Neuronal stem cell (in vitro differentiated cells): ENCODE results near the gene SLC2A13.
"Not testable (repeated sequence)": the region's sequence is repeated elsewhere in the genome, so short reads cannot be mapped to it uniquely, and the experiment has no call there.

Experiments
- DNase-seq: peaks from one replicate; pipeline ENCODE4 v3.0.0-alpha.2; 2013; ENCODE audit warnings: low spot score
- H2AFZ ChIP-seq: one replicate; pipeline ENCODE4 v1.6.1; 2013; ENCODE audit warnings: mild to moderate bottlenecking, low read length, inconsistent platforms
- H2AK5ac ChIP-seq: 2 replicates; pipeline ENCODE4 v1.6.1; 2013; ENCODE audit warnings: low read depth, mild to moderate bottlenecking, inconsistent platforms, low read length, moderate library complexity, mixed read lengths
- H2BK120ac ChIP-seq: 2 replicates; pipeline ENCODE4 v1.6.1; 2013; ENCODE audit warnings: low read depth, mild to moderate bottlenecking, inconsistent platforms, low read length, moderate library complexity, mixed read lengths
- H2BK12ac ChIP-seq: one replicate; pipeline ENCODE4 v1.6.1; 2013; ENCODE audit warnings: low read length, inconsistent platforms
- H2BK15ac ChIP-seq: 2 replicates; pipeline ENCODE4 v1.6.1; 2013; ENCODE audit warnings: mild to moderate bottlenecking, low read length, inconsistent platforms, mixed read lengths
- H2BK5ac ChIP-seq: one replicate; pipeline ENCODE4 v1.6.1; 2013; ENCODE audit warnings: inconsistent platforms, mild to moderate bottlenecking, low read length, moderate library complexity
- H3K14ac ChIP-seq: one replicate; pipeline ENCODE4 v1.6.1; 2013; ENCODE audit warnings: low read length, inconsistent platforms
- H3K18ac ChIP-seq: 2 replicates; pipeline ENCODE4 v1.6.1; 2013; ENCODE audit warnings: low read length, inconsistent platforms
- H3K23ac ChIP-seq: 2 replicates; pipeline ENCODE4 v1.6.1; 2013; ENCODE audit warnings: low read depth, mild to moderate bottlenecking, mixed read lengths, low read length, inconsistent platforms; ENCODE audit not compliant: poor library complexity
- H3K27ac ChIP-seq: replicated peaks from 3 replicates; pipeline ENCODE4 v1.5.1; 2013; ENCODE audit warnings: low read length, inconsistent platforms
- H3K27me3 ChIP-seq, 3 experiments: 2 replicates each; pipeline ENCODE4 v1.6.1; 2013; ENCODE audit warnings: low read length in 3 of 3, mild to moderate bottlenecking in 2 of 3, inconsistent platforms in 1 of 3, low read depth in 1 of 3, mixed read lengths in 1 of 3, moderate library complexity in 1 of 3; ENCODE audit not compliant: control insufficient read depth in 3 of 3, insufficient read depth in 3 of 3
- H3K36me3 ChIP-seq, 2 donors: replicated peaks in 1 of 2; 2 replicates each; pipeline ENCODE4 v1.6.1; 2013; ENCODE audit warnings: low read length in 2 of 2; ENCODE audit not compliant: control insufficient read depth in 2 of 2, insufficient read depth in 2 of 2
- H3K4ac ChIP-seq: 2 replicates; pipeline ENCODE4 v1.6.1; 2013; ENCODE audit warnings: inconsistent platforms, mild to moderate bottlenecking, low read length, moderate library complexity
- H3K4me1 ChIP-seq, 2 donors: 1 replicate in 1 of 2; 2 replicates in 1 of 2; pipeline ENCODE4 v1.6.1; 2013; ENCODE audit warnings: low read length in 2 of 2, low read depth in 1 of 2; ENCODE audit not compliant: control insufficient read depth in 2 of 2, insufficient read depth in 1 of 2
- H3K4me2 ChIP-seq: one replicate; pipeline ENCODE4 v1.6.1; 2013; ENCODE audit warnings: mild to moderate bottlenecking, low read length, inconsistent platforms; ENCODE audit not compliant: insufficient read depth, poor library complexity, severe bottlenecking
- H3K4me3 ChIP-seq, 2 donors: 2 replicates each; pipeline ENCODE4 v1.5.1; 2013; ENCODE audit warnings: low read length in 2 of 2, mild to moderate bottlenecking in 2 of 2, inconsistent platforms in 1 of 2, moderate library complexity in 1 of 2
- H3K79me1 ChIP-seq: one replicate; pipeline ENCODE4 v1.6.1; 2013; ENCODE audit warnings: low read depth, mild to moderate bottlenecking, inconsistent platforms, low read length, moderate library complexity
- H3K9ac ChIP-seq: one replicate; pipeline ENCODE4 v1.6.1; 2013; ENCODE audit warnings: mild to moderate bottlenecking, low read depth, low read length, inconsistent platforms; ENCODE audit not compliant: poor library complexity
- H3K9me3 ChIP-seq, 2 donors: replicated peaks in 1 of 2; 2 replicates each; pipeline versions ENCODE3 to v1.6.1; 2013; ENCODE audit warnings: low read length in 2 of 2, mild to moderate bottlenecking in 2 of 2, inconsistent platforms in 1 of 2, low read depth in 1 of 2, mixed read lengths in 1 of 2, moderate library complexity in 1 of 2; ENCODE audit not compliant: control insufficient read depth in 2 of 2, insufficient read depth in 1 of 2
- H4K8ac ChIP-seq: one replicate; pipeline ENCODE4 v1.6.1; 2013; ENCODE audit warnings: low read depth, mild to moderate bottlenecking, inconsistent platforms, low read length, moderate library complexity
- H4K91ac ChIP-seq: one replicate; pipeline ENCODE4 v1.6.1; 2013; ENCODE audit warnings: low read length, low read depth, mild to moderate bottlenecking, inconsistent platforms; ENCODE audit not compliant: poor library complexity
- WGBS, 2 donors: extraction: QIAGEN DNeasy Blood & Tissue Kit; methylation state at CpG; one replicate each; pipeline ENCODE4 v1.1.7; 2013; ENCODE audit warnings: missing lambda C conversion rate in 2 of 2, mixed read lengths in 1 of 2; ENCODE audit not compliant: insufficient read length in 2 of 2, insufficient replicate concordance in 1 of 2; ENCODE audit errors: extremely low coverage in 2 of 2; 5-methylcytosine and 5-hydroxymethylcytosine counted together

The SLC2A13 gene

DNA sequence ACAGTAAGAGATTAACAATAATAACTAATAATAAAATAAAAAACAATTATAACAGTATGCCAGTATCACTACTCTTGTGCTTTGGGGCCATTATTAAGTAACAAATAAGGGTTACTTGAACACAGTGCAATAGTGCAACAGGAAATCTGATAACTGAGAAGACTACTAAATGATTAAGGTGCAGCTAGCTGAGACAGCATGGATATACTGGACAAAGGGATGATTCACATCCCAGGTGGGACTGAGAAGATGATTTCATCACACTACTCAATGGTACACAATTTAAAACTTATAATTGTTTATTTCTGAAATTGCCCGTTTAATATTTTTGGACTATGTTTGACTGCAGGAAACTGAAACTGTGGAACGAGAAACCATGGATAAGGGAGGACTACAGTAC lies 317.6 kb downstream of the SLC2A13 start:
- DNase-seq: no peak
- no peak overlapping the region for H3K14ac ChIP-seq

DNA sequence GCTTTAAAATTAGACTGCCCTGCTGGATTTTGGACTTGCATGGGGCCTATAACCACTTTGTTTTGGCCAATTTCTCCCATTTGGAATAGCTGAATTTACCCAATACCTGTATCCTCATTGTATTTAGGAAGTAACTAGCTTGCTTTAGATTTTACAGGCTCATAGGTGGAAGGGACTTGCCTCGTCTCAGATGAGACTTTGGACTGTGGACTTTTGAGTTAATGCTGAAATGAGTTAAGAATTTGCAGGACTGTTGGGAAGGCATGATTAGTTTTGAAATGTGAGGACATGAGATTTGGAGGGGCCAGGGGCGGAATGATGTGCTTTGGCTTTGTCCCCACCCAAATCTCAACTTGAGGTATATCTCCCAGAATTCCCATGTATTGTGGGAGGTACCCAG lies 320.1 kb downstream of the SLC2A13 start:
- not testable (repeated sequence) for DNase-seq, H2BK120ac ChIP-seq, H3K4me3 ChIP-seq, H3K79me1 ChIP-seq, H3K18ac ChIP-seq, H2AK5ac ChIP-seq, H2BK12ac ChIP-seq, H4K91ac ChIP-seq, H4K8ac ChIP-seq, H3K9me3 ChIP-seq, H3K4me2 ChIP-seq, H3K27ac ChIP-seq, H3K9ac ChIP-seq, H3K23ac ChIP-seq, H2BK15ac ChIP-seq, H3K4ac ChIP-seq, H3K14ac ChIP-seq, H2AFZ ChIP-seq, H3K4me1 ChIP-seq, H2BK5ac ChIP-seq, H3K36me3 ChIP-seq, H3K27me3 ChIP-seq
- no CpG with 5 or more reads among the region's 2 CpGs for WGBS, 2 donors

More for the DNA sequence above, 317.6 kb downstream of the SLC2A13 start:
- Histone ChIP-seq H3K27ac (no peak overlapping the region), H2BK12ac (no peak overlapping the region), H2AK5ac (no peak overlapping the region), H2BK120ac (no peak overlapping the region), H3K36me3 (no peaks in the 10 kb centered on the region), H2BK5ac (no peak overlapping the region), H3K18ac (no peak overlapping the region), H2AFZ (no peak overlapping the region), H3K4ac (no peak overlapping the region), H3K23ac (no peak overlapping the region), H3K4me3 (no peak overlapping the region), H3K9ac (no peak overlapping the region), H4K8ac (no peak overlapping the region), H3K79me1 (no peaks in the 10 kb centered on the region), H3K4me2 (no peak overlapping the region), H3K27me3 (no peaks in the 10 kb centered on the region), H4K91ac (no peak overlapping the region), H2BK15ac (no peak overlapping the region), H3K9me3 (no peaks in the 10 kb centered on the region), H3K4me1 (no peaks in the 10 kb centered on the region)
- WGBS, 2 donors: no CpG with 5 or more reads among the region's 2 CpGs

DNA sequence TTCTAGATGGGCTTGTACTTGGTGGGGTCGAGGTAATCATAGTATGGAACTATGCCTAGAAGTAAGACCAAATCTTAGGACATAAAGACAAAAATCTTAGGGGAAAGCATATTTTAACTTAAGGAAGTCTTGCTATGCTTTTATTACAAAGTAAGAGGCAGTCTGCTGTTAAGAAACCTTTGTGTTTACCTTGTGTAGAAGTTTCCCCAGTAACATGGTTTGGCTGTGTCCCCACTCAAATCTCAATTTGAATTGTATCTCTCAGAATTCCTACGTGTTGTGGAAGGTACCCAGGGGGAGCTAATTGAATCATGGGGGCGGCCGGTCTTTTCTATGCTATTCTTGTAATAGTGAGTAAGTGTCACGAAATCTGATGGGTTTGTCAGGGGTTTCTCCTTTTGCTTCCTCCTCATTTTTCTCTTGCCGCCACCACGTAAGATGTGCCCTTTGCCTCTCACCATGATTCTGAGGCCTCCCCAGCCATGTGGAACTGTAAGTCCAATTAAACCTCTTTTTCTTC lies 323.8 kb downstream of the SLC2A13 start:
- no peaks in the 10 kb centered on the region for H3K4me1 ChIP-seq
- peaks cover 3% of the 10 kb centered on the region for H3K79me1 ChIP-seq
- no peaks in the 10 kb centered on the region for H3K9me3 ChIP-seq
- no peak overlapping the region for H2BK15ac ChIP-seq
- no peaks in the 10 kb centered on the region for H3K27me3 ChIP-seq
- H2BK12ac ChIP-seq: no peak overlapping the region
- H3K4me2 ChIP-seq: no peak overlapping the region
- no peak overlapping the region for H3K23ac ChIP-seq
- H2AK5ac ChIP-seq: no peak overlapping the region
- H4K91ac ChIP-seq: no peak overlapping the region
- no peak for DNase-seq
- no peak overlapping the region for H3K27ac ChIP-seq
- no peak overlapping the region for H3K18ac ChIP-seq
- WGBS, 2 donors: no CpG with 5 or more reads among the region's 7 CpGs
- H3K36me3 ChIP-seq: no peaks in the 10 kb centered on the region
- no peak overlapping the region for H3K4ac ChIP-seq
- H3K4me3 ChIP-seq: no peak overlapping the region
- no peak overlapping the region for H4K8ac ChIP-seq
- H2AFZ ChIP-seq: no peak overlapping the region
- no peak overlapping the region for H3K9ac ChIP-seq
- no peak overlapping the region for H2BK5ac ChIP-seq
- no peak overlapping the region for H3K14ac ChIP-seq
- no peak overlapping the region for H2BK120ac ChIP-seq

DNA sequence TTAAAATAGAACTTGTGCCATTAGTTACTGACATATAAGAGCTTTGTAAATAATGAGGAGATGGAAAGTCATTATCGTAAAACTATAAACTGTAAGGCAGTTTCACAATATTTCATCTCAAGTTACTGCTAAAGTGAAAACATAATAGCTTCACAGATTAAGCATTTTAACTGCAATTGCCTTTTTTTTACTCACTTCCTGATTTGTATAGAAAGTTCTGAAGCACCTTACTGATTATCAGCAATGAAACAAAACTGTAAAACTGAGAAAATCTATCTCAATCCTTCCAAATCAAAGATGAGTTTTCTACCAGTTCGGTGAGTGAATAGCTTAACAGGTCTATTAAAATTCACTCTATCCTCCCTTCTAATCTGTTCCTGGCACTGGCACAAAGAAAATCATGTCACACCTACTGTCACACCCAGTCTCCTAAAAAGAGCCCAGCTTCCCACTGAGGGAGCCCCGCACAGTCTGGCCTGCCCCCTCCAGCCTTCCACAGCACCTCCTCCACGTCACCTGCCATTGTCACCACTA lies 324.9 kb downstream of the SLC2A13 start:
- Histone ChIP-seq H3K4ac (no peak overlapping the region), H3K4me3 (no peak overlapping the region), H2BK5ac (no peak overlapping the region), H2AFZ (no peak overlapping the region), H3K27ac (no peak overlapping the region), H3K23ac (no peak overlapping the region), H3K79me1 (peaks cover 3% of the 10 kb centered on the region), H3K14ac (no peak overlapping the region), H3K4me2 (no peak overlapping the region), H3K9me3 (no peaks in the 10 kb centered on the region), H2BK15ac (no peak overlapping the region), H2AK5ac (no peak overlapping the region), H3K18ac (no peak overlapping the region), H4K91ac (no peak overlapping the region), H2BK12ac (no peak overlapping the region), H4K8ac (no peak overlapping the region), H3K36me3 (no peaks in the 10 kb centered on the region), H3K27me3 (no peaks in the 10 kb centered on the region), H2BK120ac (no peak overlapping the region), H3K9ac (no peak overlapping the region), H3K4me1 (no peaks in the 10 kb centered on the region)
- no peak for DNase-seq
- WGBS, 2 donors: no CpG with 5 or more reads among the region's 4 CpGs
